Endothelial cell of umbilical vein (primary cell): Measurements from ENCODE around the gene CARMIL3. TPM values are rescaled to one million over a fixed set of nuclear protein-coding genes. Genes with fewer than 3 reads are reported as not detected.

Experiments
- BruUV-seq: library from RNA; stranded (reverse); fragments of 400-500 nt; replicated peaks from 2 replicates; lab custom pipeline; 2021; lab: Mats Ljungman, UMichigan
- CTCF ChIA-PET: fragments of 300-600, 350-600 bp; sonication (Branson Sonifier 250); formaldehyde crosslinking; loops from one replicate; lab custom pipeline; 2021; ENCODE audit warnings: antibody characterized with exemption, inconsistent platforms; lab: Charles Lee
- POLR2A ChIA-PET: fragments of 300-600, 350-600 bp; sonication (Branson Sonifier 250); formaldehyde crosslinking; loops from one replicate; lab custom pipeline; 2021; ENCODE audit warnings: antibody characterized with exemption, inconsistent platforms; lab: Charles Lee
- DNase-seq: peaks from one replicate; pipeline ENCODE4 v3.0.0-alpha.2; 2011; ENCODE audit warnings: low read depth, low spot score
- FAIRE-seq: peaks from 2 replicates; lab custom pipeline; 2011; peaks lifted over from hg19 to GRCh38; lab: Jason Lieb, UNC
- H2AFZ ChIP-seq: 2 replicates; pipeline ENCODE4 v1.6.0; 2012; ENCODE audit warnings: low read depth, low read length, control low read depth, inconsistent platforms
- H3K27ac ChIP-seq: 2 replicates; pipeline ENCODE4 v1.5.1; 2011; ENCODE audit warnings: low read depth, mild to moderate bottlenecking, control low read depth, low read length, moderate library complexity; ENCODE audit not compliant: insufficient read depth
- H3K27me3 ChIP-seq, 2 experiments: 2 replicates each; pipeline versions ENCODE4 v1.6.0 to v1.6.1; 2011; ENCODE audit warnings: low read length in 2 of 2, mixed read lengths in 1 of 2; ENCODE audit not compliant: control insufficient read depth in 2 of 2, insufficient read depth in 2 of 2
- H3K36me3 ChIP-seq, 2 experiments: 2 replicates in 1 of 2; 3 replicates in 1 of 2; pipeline ENCODE4 v1.5.1; 2011; ENCODE audit warnings: low read length in 2 of 2, mild to moderate bottlenecking in 1 of 2, moderate library complexity in 1 of 2; ENCODE audit not compliant: control insufficient read depth in 2 of 2, insufficient read depth in 2 of 2; ENCODE audit errors: extremely low read depth in 1 of 2
- H3K4me1 ChIP-seq: 3 replicates; pipeline ENCODE4 v1.5.1; 2011; ENCODE audit warnings: mild to moderate bottlenecking, low read length; ENCODE audit not compliant: control insufficient read depth, insufficient read depth; ENCODE audit errors: extremely low read depth
- H3K4me2 ChIP-seq: 2 replicates; pipeline ENCODE4 v1.6.1; 2011; ENCODE audit warnings: low read length, control low read depth, mixed read lengths; ENCODE audit not compliant: insufficient read depth
- H3K4me3 ChIP-seq, 3 experiments: fragments of 200-600 bp in 1 of 3; sonication (generic), shearing (Covaris generic) in 1 of 3; replicated peaks in 1 of 3; 2 replicates each; pipeline ENCODE4 v1.5.1; 2011 to 2016; ENCODE audit warnings: control low read depth in 3 of 3, low read length in 3 of 3, mild to moderate bottlenecking in 2 of 3, inconsistent platforms in 1 of 3, low read depth in 1 of 3, moderate library complexity in 1 of 3; ENCODE audit not compliant: insufficient read depth in 1 of 3
- H3K79me2 ChIP-seq: 2 replicates; pipeline ENCODE4 v1.6.0; 2012; ENCODE audit warnings: low read length, inconsistent platforms; ENCODE audit not compliant: control insufficient read depth, insufficient read depth
- H3K9ac ChIP-seq: replicated peaks from 2 replicates; pipeline ENCODE3; 2011; ENCODE audit warnings: low read length, control low read depth; ENCODE audit not compliant: insufficient read depth; ENCODE audit errors: extremely low read depth
- H3K9me1 ChIP-seq: replicated peaks from 3 replicates; pipeline ENCODE4 v1.6.0; 2011; ENCODE audit warnings: mild to moderate bottlenecking, low read length; ENCODE audit not compliant: control insufficient read depth, insufficient read depth; ENCODE audit errors: extremely low read depth
- H3K9me3 ChIP-seq: replicated peaks from 2 replicates; pipeline ENCODE4 v1.5.1; 2012; ENCODE audit warnings: low read length, inconsistent platforms; ENCODE audit not compliant: control insufficient read depth, insufficient read depth
- H4K20me1 ChIP-seq: replicated peaks from 2 replicates; pipeline ENCODE3; 2011; ENCODE audit warnings: mild to moderate bottlenecking, low read length; ENCODE audit not compliant: control insufficient read depth, insufficient read depth; ENCODE audit errors: extremely low read depth
- FOS ChIP-seq: IDR thresholded peaks from 2 replicates; pipeline ENCODE4 v1.6.1; 2011; ENCODE audit warnings: mild to moderate bottlenecking, low read length, moderate library complexity, borderline replicate concordance; ENCODE audit not compliant: insufficient read depth
- GATA2 ChIP-seq: IDR thresholded peaks from 2 replicates; pipeline ENCODE4 v1.7.0; 2011; ENCODE audit warnings: low read depth, mild to moderate bottlenecking, moderate library complexity, mixed read lengths, low read length; ENCODE audit not compliant: insufficient read length, insufficient read depth
- POLR2A ChIP-seq: IDR thresholded peaks from 2 replicates; pipeline ENCODE4 v1.6.1; 2012; ENCODE audit warnings: low read depth, mild to moderate bottlenecking, control low read depth, low read length
- POLR2AphosphoS5 ChIP-seq: IDR thresholded peaks from 2 replicates; pipeline ENCODE4 v1.6.1; 2012; ENCODE audit warnings: low read depth, mild to moderate bottlenecking, control low read depth, low read length, moderate library complexity; ENCODE audit not compliant: insufficient read depth
- dilution Hi-C: fragments of 300-500 bp; cut with MboI; formaldehyde crosslinking; loops from one replicate; pipeline ENCODE4 v1.15.0; 2019; ENCODE audit warnings: low sequenced_read_pairs; ENCODE audit not compliant: extremely low pct_ligation_motif_present
- intact Hi-C: fragments of 100-400 bp; cut with micrococcal nuclease; formaldehyde crosslinking; loops from one replicate; pipeline ENCODE4 v1.10.0; 2022
- polyA plus RNA-seq, 4 experiments: library from polyadenylated mRNA; depleted of rRNA in 3 of 4; stranded (reverse) in 3 of 4; unstranded in 1 of 4; fragments of >200 nt; gene quantifications; 2 replicates each; pipeline versions ENCODE4 v1.2.1 to v1.2.3, GENCODE V29; 2011 to 2012; ENCODE audit warnings: missing spikeins in 1 of 4
- total RNA-seq: library from RNA; stranded (reverse); gene quantifications from 2 replicates; pipeline ENCODE4 v1.2.3, GENCODE V29; 2021
- TF ChIP-seq, protein P1 (sequence below), 2 donors: IDR thresholded peaks; 1 replicate in 1 of 2; 2 replicates in 1 of 2; pipeline ENCODE4 v1.5.1; 2011; ENCODE audit warnings: low read length in 2 of 2, mild to moderate bottlenecking in 2 of 2, moderate library complexity in 2 of 2, control low read depth in 1 of 2, inconsistent platforms in 1 of 2, low read depth in 1 of 2; ENCODE audit not compliant: insufficient read depth in 1 of 2; ENCODE audit errors: extremely low read depth in 1 of 2
- TF ChIP-seq, protein P2 (sequence below): IDR thresholded peaks from 2 replicates; pipeline ENCODE4 v1.6.1; 2011; ENCODE audit not compliant: insufficient read depth, insufficient read length

Gene CARMIL3
- total and polyA plus RNA-seq, 2 donors (not counting 3 experiments of a cell fraction or from before 2014, with no cell fraction given) = 0.03 TPM; not detected in 1

DNA sequence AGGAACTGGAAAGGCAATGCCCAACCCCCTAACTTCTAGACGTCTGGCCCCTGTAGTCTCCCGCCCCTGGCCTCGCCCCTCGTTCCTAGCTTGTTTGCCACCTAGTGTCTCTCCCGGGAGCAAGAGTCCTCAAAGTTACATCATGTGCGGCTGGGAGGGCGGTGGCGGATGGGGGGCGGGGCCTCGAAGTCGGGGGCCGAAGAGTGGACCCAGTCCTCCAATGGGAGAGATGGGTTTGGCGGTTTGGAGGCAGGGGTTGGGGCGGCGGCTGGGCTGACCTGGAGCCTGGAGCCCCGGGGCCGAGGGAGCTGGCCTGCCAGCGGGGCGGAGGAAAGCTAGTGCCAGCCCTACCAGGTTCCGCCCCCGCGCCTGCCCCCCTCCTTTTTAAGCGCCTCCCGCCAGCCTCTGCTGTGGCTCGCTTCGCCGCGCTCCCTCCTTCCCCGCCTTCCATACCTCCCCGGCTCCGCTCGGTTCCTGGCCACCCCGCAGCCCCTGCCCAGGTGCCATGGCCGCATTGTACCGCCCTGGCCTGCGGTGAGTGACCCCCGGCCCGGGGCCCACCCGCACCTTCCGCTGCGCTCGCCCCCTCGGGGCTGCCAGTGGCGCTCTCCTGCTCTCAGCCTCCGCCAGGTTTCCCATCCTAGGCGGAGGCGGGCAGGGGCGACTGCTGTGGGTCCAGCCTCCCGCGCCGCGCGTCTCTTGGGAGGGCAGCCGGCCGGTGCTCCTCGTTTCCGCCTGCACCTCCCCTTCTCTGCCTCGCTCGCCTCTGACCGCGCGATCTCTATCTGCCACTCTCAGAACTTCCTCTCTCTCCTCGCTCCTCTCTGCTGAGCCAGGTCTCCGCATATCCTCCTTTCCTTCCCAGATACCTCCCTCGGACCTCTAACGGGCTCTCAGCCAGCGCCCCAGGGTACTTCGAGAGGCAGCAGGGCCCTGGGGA, 42.4 kb downstream of the CARMIL3 start, which contains the start of gene PCK2:
Gene PCK2 (plus strand): TSS at position 411 of the 940 bp plus-strand sequence. CDS start 95 bp downstream, at position 506.
- no peaks in the 10 kb centered on the region for H3K9me1 ChIP-seq
- H3K79me2 ChIP-seq = peaks cover 4% of the 10 kb centered on the region
- TF ChIP-seq POLR2A (peak; percentile 77), FOS (no peak), POLR2AphosphoS5 (peak; percentile 65), GATA2 (peak; percentile 75)
- TF ChIP-seq, protein P1, sequence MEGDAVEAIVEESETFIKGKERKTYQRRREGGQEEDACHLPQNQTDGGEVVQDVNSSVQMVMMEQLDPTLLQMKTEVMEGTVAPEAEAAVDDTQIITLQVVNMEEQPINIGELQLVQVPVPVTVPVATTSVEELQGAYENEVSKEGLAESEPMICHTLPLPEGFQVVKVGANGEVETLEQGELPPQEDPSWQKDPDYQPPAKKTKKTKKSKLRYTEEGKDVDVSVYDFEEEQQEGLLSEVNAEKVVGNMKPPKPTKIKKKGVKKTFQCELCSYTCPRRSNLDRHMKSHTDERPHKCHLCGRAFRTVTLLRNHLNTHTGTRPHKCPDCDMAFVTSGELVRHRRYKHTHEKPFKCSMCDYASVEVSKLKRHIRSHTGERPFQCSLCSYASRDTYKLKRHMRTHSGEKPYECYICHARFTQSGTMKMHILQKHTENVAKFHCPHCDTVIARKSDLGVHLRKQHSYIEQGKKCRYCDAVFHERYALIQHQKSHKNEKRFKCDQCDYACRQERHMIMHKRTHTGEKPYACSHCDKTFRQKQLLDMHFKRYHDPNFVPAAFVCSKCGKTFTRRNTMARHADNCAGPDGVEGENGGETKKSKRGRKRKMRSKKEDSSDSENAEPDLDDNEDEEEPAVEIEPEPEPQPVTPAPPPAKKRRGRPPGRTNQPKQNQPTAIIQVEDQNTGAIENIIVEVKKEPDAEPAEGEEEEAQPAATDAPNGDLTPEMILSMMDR (IDR thresholded peaks at IDR 0.05; ENCODE audit: extremely low read depth in 1 of 2, insufficient read depth in 1 of 2, low read depth in 1 of 2, low read length in 2 of 2) = peak in 1 of 2 donors; percentile 9
- TF ChIP-seq, protein P2, sequence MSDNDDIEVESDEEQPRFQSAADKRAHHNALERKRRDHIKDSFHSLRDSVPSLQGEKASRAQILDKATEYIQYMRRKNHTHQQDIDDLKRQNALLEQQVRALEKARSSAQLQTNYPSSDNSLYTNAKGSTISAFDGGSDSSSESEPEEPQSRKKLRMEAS = no peak
- H4K20me1 ChIP-seq = no peaks in the 10 kb centered on the region
- peak within 1 kb of the TSS; percentile 85 for H3K4me2 ChIP-seq
- peak within 1 kb of the TSS; percentile 78 for H3K9ac ChIP-seq
- POLR2A ChIA-PET = interaction anchor here (0.7 to 3.1 kb wide), 5 partner anchors 9 to 338 kb away, joined by 3 to 11 read pairs (median 3); partner anchors contain the start of genes DCAF11 and NRL
- intact Hi-C loops = loop anchor here (1.0 to 2.0 kb wide), 5 partner anchors 12 to 80 kb away; partner anchors contain the start of genes DCAF11, EMC9, IRF9 and NRL
- H3K27ac ChIP-seq = peak within 1 kb of the TSS; percentile 46
- dilution Hi-C loops = no loop called here
- peak within 1 kb of the TSS; percentile 92 for H2AFZ ChIP-seq
- peak within 1 kb of the TSS; percentile 71 to 82 (median 74) for H3K4me3 ChIP-seq
- H3K36me3 ChIP-seq = no peaks in the 10 kb centered on the region
- BruUV-seq = TSS peak; percentile 74
- H3K9me3 ChIP-seq = no peaks in the 10 kb centered on the region
- FAIRE-seq (peak; percentile 86), DNase-seq (peak; percentile 72)
- H3K27me3 ChIP-seq = no peaks in the 10 kb centered on the region
- CTCF ChIA-PET = interaction anchor here (0.8 to 9.6 kb wide), 9 partner anchors 10 to 214 kb away, joined by 3 to 319 read pairs (median 5); partner anchors contain the start of genes CIDEB, DCAF11, IRF9 and NRL
- H3K4me1 ChIP-seq = peaks cover 9% of the 10 kb centered on the region
